NT2/D1 (cell line): Measurements from ENCODE around the gene AKR1E2.

ENCODE experiments used
- SUZ12 ChIP-seq: IDR thresholded peaks from 2 replicates; pipeline ENCODE4 v1.6.1; 2011; ENCODE audit not compliant: insufficient read length, insufficient read depth; ENCODE audit errors: extremely low read depth
- YY1 ChIP-seq: IDR thresholded peaks from 2 replicates; pipeline ENCODE4 v1.6.1; 2011; ENCODE audit not compliant: insufficient read length, insufficient read depth
- ZNF274 ChIP-seq: IDR thresholded peaks from 2 replicates; pipeline ENCODE4 v1.6.1; 2011; ENCODE audit warnings: mild to moderate bottlenecking, low read depth, low read length

GRCh38 chr10:4813496-4813895, 12.5 kb upstream of the AKR1E2 start:
- TF ChIP-seq YY1 (no peak), SUZ12 (no peak), ZNF274 (no peak)
